Measurements from ENCODE around the gene ATP8B3.

ATP8B3 gene

GRCh38 chr19:1774989-1775772 lies 36.9 kb downstream of the ATP8B3 start:
- TF ChIP-seq CTCF (IDR thresholded peaks at IDR 0.05; ENCODE audit: insufficient read depth, low read length, poor library complexity, severe bottlenecking) (no peak), EZH2phosphoT487 (conservative IDR thresholded peaks at IDR 0.05; ENCODE audit: low read length) (no peak)
- Histone ChIP-seq H4K20me1 (ENCODE audit: low read depth, low read length) (no peaks in the 10 kb centered on the region), H3K9ac (ENCODE audit: low read length) (no peak overlapping the region), H3K4me3 (ENCODE audit: insufficient read depth, low read length, poor library complexity, severe bottlenecking) (no peak overlapping the region), H3K9me2 (replicated peaks; ENCODE audit: insufficient read depth, low read length) (no peaks in the 10 kb centered on the region), H3K36me3 (ENCODE audit: low read length) (no peaks in the 10 kb centered on the region), H3K79me2 (ENCODE audit: insufficient read depth, low read length) (no peaks in the 10 kb centered on the region), H3K27me3 (ENCODE audit: low read length) (no peaks in the 10 kb centered on the region), H3F3A (ENCODE audit: insufficient read depth) (no peaks in the 10 kb centered on the region), H3K4me2 (ENCODE audit: low read depth, low read length, poor library complexity, severe bottlenecking) (no peak overlapping the region), H3K27ac (ENCODE audit: low read depth, low read length) (no peak overlapping the region), H3K9me3 (ENCODE audit: insufficient read depth, low read length) (no peaks in the 10 kb centered on the region; the same call in 1 of the 2 replicates), H2AFZ (ENCODE audit: low read depth, low read length, severe bottlenecking) (no peak overlapping the region)

DNA sequence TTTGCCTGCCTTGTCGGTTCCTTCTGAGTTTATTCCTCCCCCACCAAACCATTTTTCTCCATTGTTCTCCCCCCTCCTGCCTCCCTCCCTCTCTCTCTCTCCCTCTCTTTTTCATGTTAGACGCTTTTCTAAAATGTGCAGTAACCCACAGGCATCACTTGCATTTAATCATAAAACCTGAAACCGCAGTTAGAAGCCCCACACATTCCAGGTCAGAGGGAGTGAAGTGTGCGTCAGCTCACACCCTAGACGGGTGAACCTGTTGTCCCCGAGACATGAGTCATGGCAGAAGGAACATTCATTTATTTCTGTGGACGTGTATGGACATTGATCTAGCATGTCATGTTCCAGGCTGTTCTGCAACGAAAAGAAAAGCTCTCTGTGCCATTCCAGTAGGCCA lies 38.9 kb downstream of the ATP8B3 start:
- Histone ChIP-seq H3K4me3 (ENCODE audit: insufficient read depth, low read length, poor library complexity, severe bottlenecking) (no peak overlapping the region), H3K9me3 (ENCODE audit: insufficient read depth, low read length) (no peaks in the 10 kb centered on the region; the same call in 1 of the 2 replicates), H2AFZ (ENCODE audit: low read depth, low read length, severe bottlenecking) (no peak overlapping the region), H3K27me3 (ENCODE audit: low read length) (peaks cover 3% of the 10 kb centered on the region; the same call in 1 of the 2 replicates), H3K79me2 (ENCODE audit: insufficient read depth, low read length) (no peaks in the 10 kb centered on the region), H3K9me2 (replicated peaks; ENCODE audit: insufficient read depth, low read length) (no peaks in the 10 kb centered on the region), H4K20me1 (ENCODE audit: low read depth, low read length) (no peaks in the 10 kb centered on the region), H3F3A (ENCODE audit: insufficient read depth) (no peaks in the 10 kb centered on the region), H3K36me3 (ENCODE audit: low read length) (no peaks in the 10 kb centered on the region), H3K4me2 (ENCODE audit: low read depth, low read length, poor library complexity, severe bottlenecking) (no peak overlapping the region), H3K9ac (ENCODE audit: low read length) (no peak overlapping the region), H3K27ac (ENCODE audit: low read depth, low read length) (no peak overlapping the region)
- no peak for TF ChIP-seq CTCF (IDR thresholded peaks at IDR 0.05; ENCODE audit: insufficient read depth, low read length, poor library complexity, severe bottlenecking)
- TF ChIP-seq EZH2phosphoT487 (conservative IDR thresholded peaks at IDR 0.05; ENCODE audit: low read length) = no peak

GRCh38 chr19:1770866-1771576 lies 41.1 kb downstream of the ATP8B3 start:
- Histone ChIP-seq H3K36me3 (ENCODE audit: low read length) (no peaks in the 10 kb centered on the region), H2AFZ (ENCODE audit: low read depth, low read length, severe bottlenecking) (no peak overlapping the region), H3K4me3 (ENCODE audit: insufficient read depth, low read length, poor library complexity, severe bottlenecking) (no peak overlapping the region), H3K4me2 (ENCODE audit: low read depth, low read length, poor library complexity, severe bottlenecking) (no peak overlapping the region), H3K79me2 (ENCODE audit: insufficient read depth, low read length) (no peaks in the 10 kb centered on the region), H3K27me3 (ENCODE audit: low read length) (peaks cover 3% of the 10 kb centered on the region; the same call in 1 of the 2 replicates), H3K9ac (ENCODE audit: low read length) (no peak overlapping the region), H3K9me2 (replicated peaks; ENCODE audit: insufficient read depth, low read length) (no peaks in the 10 kb centered on the region), H3F3A (ENCODE audit: insufficient read depth) (no peaks in the 10 kb centered on the region), H3K27ac (ENCODE audit: low read depth, low read length) (no peak overlapping the region), H3K9me3 (ENCODE audit: insufficient read depth, low read length) (no peaks in the 10 kb centered on the region; the same call in 1 of the 2 replicates), H4K20me1 (ENCODE audit: low read depth, low read length) (no peaks in the 10 kb centered on the region)
- no peak for TF ChIP-seq CTCF (IDR thresholded peaks at IDR 0.05; ENCODE audit: insufficient read depth, low read length, poor library complexity, severe bottlenecking)
- no peak for TF ChIP-seq EZH2phosphoT487 (conservative IDR thresholded peaks at IDR 0.05; ENCODE audit: low read length)

All from SU-DHL-6 (cell line).